H1 (cell line): Measurements from ENCODE around the gene ZNF586. TPM values are rescaled to one million over a fixed set of nuclear protein-coding genes. Genes with fewer than 3 reads are reported as not detected.
A peak's percentile ranks its signal among the peaks of the same experiment; 100 is the strongest.

Experiments
- CTCF ChIA-PET: fragments of 300-600 bp; sonication (Branson Sonifier 250); formaldehyde crosslinking; loops from one replicate; lab custom pipeline; 2021; ENCODE audit not compliant: partially characterized antibody; lab: Charles Lee
- POLR2A ChIA-PET: fragments of 300-600 bp; sonication (Branson Sonifier 250); formaldehyde crosslinking; loops from one replicate; lab custom pipeline; 2021; ENCODE audit warnings: inconsistent platforms; ENCODE audit not compliant: partially characterized antibody; lab: Charles Lee
- DNase-seq, 2 experiments: peaks; one replicate each; pipeline versions ENCODE4 v3.0.0 to v3.0.0-alpha.2; 2010 to 2022; ENCODE audit warnings: low spot score in 2 of 2, low read depth in 1 of 2, mixed read lengths in 1 of 2
- FAIRE-seq: peaks from 2 replicates; lab custom pipeline; 2011; peaks lifted over from hg19 to GRCh38; lab: Jason Lieb, UNC
- H2AFZ ChIP-seq: 2 replicates; pipeline ENCODE4 v1.8.1; 2012; ENCODE audit warnings: low read length, inconsistent platforms
- H2AK5ac ChIP-seq: 2 replicates; pipeline ENCODE4 v1.6.1; 2013; ENCODE audit warnings: low read depth, low read length
- H2BK120ac ChIP-seq: replicated peaks from 2 replicates; pipeline ENCODE3; 2013; ENCODE audit warnings: low read depth, low read length, inconsistent platforms
- H2BK12ac ChIP-seq: 2 replicates; pipeline ENCODE4 v1.6.1; 2013; ENCODE audit warnings: low read depth, low read length
- H2BK15ac ChIP-seq: 2 replicates; pipeline ENCODE4 v1.6.1; 2013; ENCODE audit warnings: low read length
- H2BK20ac ChIP-seq: 2 replicates; pipeline ENCODE4 v1.6.1; 2013; ENCODE audit warnings: low read length
- H2BK5ac ChIP-seq: 2 replicates; pipeline ENCODE4 v1.6.1; 2013; ENCODE audit warnings: low read depth, low read length
- H3K14ac ChIP-seq: 2 replicates; pipeline ENCODE4 v1.6.1; 2013; ENCODE audit warnings: inconsistent platforms; ENCODE audit not compliant: insufficient read length
- H3K18ac ChIP-seq: 2 replicates; pipeline ENCODE4 v1.6.1; 2013; ENCODE audit warnings: low read length; ENCODE audit errors: extremely low read depth
- H3K23ac ChIP-seq: 2 replicates; pipeline ENCODE4 v1.6.1; 2013; ENCODE audit warnings: inconsistent platforms; ENCODE audit not compliant: insufficient read length
- H3K23me2 ChIP-seq: 2 replicates; pipeline ENCODE4 v1.6.1; 2013; ENCODE audit warnings: low read depth, low read length
- H3K27ac ChIP-seq: 2 replicates; pipeline ENCODE4 v1.6.1; 2011; ENCODE audit warnings: low read depth, low read length, inconsistent platforms
- H3K27me3 ChIP-seq, 4 experiments: replicated peaks in 1 of 4; 1 replicate in 1 of 4; 2 replicates in 3 of 4; pipeline versions ENCODE4 v1.6.1 to v1.8.1; 2011 to 2013; ENCODE audit warnings: low read length in 3 of 4, mild to moderate bottlenecking in 3 of 4, inconsistent platforms in 2 of 4, mixed read lengths in 2 of 4, moderate library complexity in 1 of 4; ENCODE audit not compliant: control insufficient read depth in 3 of 4, insufficient read depth in 3 of 4; ENCODE audit errors: extremely low read depth in 1 of 4
- H3K36me3 ChIP-seq, 4 experiments: 2 replicates each; pipeline versions ENCODE4 v1.6.1 to v1.8.1; 2011 to 2013; ENCODE audit warnings: mild to moderate bottlenecking in 4 of 4, low read length in 3 of 4, moderate library complexity in 2 of 4, control low read depth in 1 of 4, inconsistent platforms in 1 of 4; ENCODE audit not compliant: insufficient read depth in 4 of 4, control insufficient read depth in 2 of 4
- H3K4ac ChIP-seq: replicated peaks from 2 replicates; pipeline ENCODE3; 2013; ENCODE audit warnings: low read length, low read depth, mixed read lengths, inconsistent platforms; ENCODE audit not compliant: insufficient read length
- H3K4me1 ChIP-seq, 4 experiments: replicated peaks in 1 of 4; 1 replicate in 1 of 4; 2 replicates in 3 of 4; pipeline versions ENCODE4 v1.6.1 to v1.8.1; 2011 to 2013; ENCODE audit warnings: low read length in 3 of 4, inconsistent platforms in 2 of 4, mixed read lengths in 1 of 4; ENCODE audit not compliant: insufficient read depth in 4 of 4, control insufficient read depth in 3 of 4
- H3K4me2 ChIP-seq, 2 experiments: 2 replicates each; pipeline versions ENCODE4 v1.6.1 to v1.8.1; 2011 to 2013; ENCODE audit warnings: low read depth in 2 of 2, low read length in 2 of 2, control low read depth in 1 of 2, inconsistent platforms in 1 of 2, mild to moderate bottlenecking in 1 of 2; ENCODE audit not compliant: insufficient read depth in 1 of 2
- H3K4me3 ChIP-seq, 4 experiments: fragments of 200-600, 300-600 bp in 1 of 4; sonication (generic), shearing (Covaris generic), sonication (Bioruptor Twin) in 1 of 4; 2 replicates each; pipeline versions ENCODE4 v1.5.1 to v1.8.1; 2011 to 2016; ENCODE audit warnings: low read length in 4 of 4, low read depth in 3 of 4, control low read depth in 2 of 4, inconsistent platforms in 2 of 4, mild to moderate bottlenecking in 2 of 4, mixed read lengths in 1 of 4, moderate library complexity in 1 of 4; ENCODE audit not compliant: insufficient read depth in 2 of 4; ENCODE audit errors: extremely low read depth in 1 of 4
- H3K56ac ChIP-seq: replicated peaks from 2 replicates; pipeline ENCODE3; 2013; ENCODE audit warnings: low read depth, mild to moderate bottlenecking, mixed read lengths, low read length, inconsistent platforms; ENCODE audit not compliant: insufficient read length
- H3K79me1 ChIP-seq: 2 replicates; pipeline ENCODE4 v1.6.1; 2013; ENCODE audit warnings: low read depth, low read length, control low read depth
- H3K79me2 ChIP-seq, 2 experiments: 2 replicates each; pipeline versions ENCODE4 v1.6.1 to v1.8.1; 2012 to 2013; ENCODE audit warnings: low read length in 2 of 2, mild to moderate bottlenecking in 2 of 2, inconsistent platforms in 1 of 2; ENCODE audit not compliant: insufficient read depth in 2 of 2, control insufficient read depth in 1 of 2
- H3K9ac ChIP-seq, 4 experiments: replicated peaks in 1 of 4; 1 replicate in 1 of 4; 2 replicates in 3 of 4; pipeline versions ENCODE4 v1.6.1 to v1.8.1; 2011 to 2013; ENCODE audit warnings: low read depth in 3 of 4, low read length in 3 of 4, control low read depth in 2 of 4, mild to moderate bottlenecking in 2 of 4, moderate library complexity in 2 of 4, inconsistent platforms in 1 of 4; ENCODE audit errors: extremely low read depth in 1 of 4
- H3K9me3 ChIP-seq, 2 experiments: 2 replicates each; pipeline versions ENCODE4 v1.6.1 to v1.8.1; 2012 to 2013; ENCODE audit warnings: mild to moderate bottlenecking in 2 of 2, moderate library complexity in 2 of 2, control low read depth in 1 of 2, inconsistent platforms in 1 of 2, low read depth in 1 of 2, low read length in 1 of 2, mixed read lengths in 1 of 2; ENCODE audit not compliant: insufficient read depth in 2 of 2
- H4K20me1 ChIP-seq, 2 experiments: replicated peaks in 1 of 2; 2 replicates each; pipeline versions ENCODE3 to v1.8.1; 2011 to 2013; ENCODE audit warnings: inconsistent platforms in 2 of 2, low read length in 2 of 2, mild to moderate bottlenecking in 1 of 2; ENCODE audit not compliant: insufficient read depth in 2 of 2, control insufficient read depth in 1 of 2
- H4K5ac ChIP-seq: 2 replicates; pipeline ENCODE4 v1.6.1; 2013; ENCODE audit warnings: low read length, low read depth, mixed read lengths, inconsistent platforms; ENCODE audit not compliant: insufficient read length
- H4K8ac ChIP-seq: 2 replicates; pipeline ENCODE4 v1.8.0; 2013; ENCODE audit warnings: mild to moderate bottlenecking, moderate library complexity, low read length, inconsistent platforms; ENCODE audit not compliant: insufficient read depth; ENCODE audit errors: extremely low read depth
- H4K91ac ChIP-seq: replicated peaks from 2 replicates; pipeline ENCODE3; 2013; ENCODE audit warnings: low read length, mixed read lengths, inconsistent platforms; ENCODE audit not compliant: insufficient read length
- CEBPB ChIP-seq: IDR thresholded peaks from 2 replicates; pipeline ENCODE4 v1.6.1; 2012; ENCODE audit warnings: low read depth, low read length
- CHD1 ChIP-seq: IDR thresholded peaks from 2 replicates; pipeline ENCODE4 v1.6.1; 2012; ENCODE audit warnings: low read depth, low read length, improper control_type of control experiment
- KDM5A ChIP-seq: fragments of 200-600 bp; IDR thresholded peaks from 2 replicates; pipeline ENCODE4 v1.7.1; 2012; ENCODE audit warnings: mild to moderate bottlenecking, low read length, inconsistent platforms, mixed read lengths
- RBBP5 ChIP-seq: IDR thresholded peaks from 2 replicates; pipeline ENCODE4 v1.7.1; 2012; ENCODE audit warnings: low read depth, mild to moderate bottlenecking, inconsistent platforms, low read length, moderate library complexity, borderline replicate concordance
- WGBS, 2 experiments: shearing (Covaris generic) in 1 of 2; methylation state at CpG; one replicate each; pipeline versions ENCODE4 v1.1.6 to v1.1.7; 2013 to 2015; ENCODE audit warnings: low lambda C conversion rate in 2 of 2, mixed read lengths in 2 of 2, inconsistent platforms in 1 of 2, low coverage in 1 of 2, missing lambda C conversion rate in 1 of 2; ENCODE audit not compliant: insufficient replicate concordance in 2 of 2, insufficient coverage in 1 of 2, insufficient read length in 1 of 2; ENCODE audit errors: extremely low coverage in 1 of 2, missing lambda C conversion rate in 1 of 2; 5-methylcytosine and 5-hydroxymethylcytosine counted together
- polyA plus RNA-seq, 7 experiments: library from polyadenylated mRNA; depleted of rRNA in 3 of 7; stranded (reverse) in 5 of 7; unstranded in 2 of 7; fragments of >200 nt in 5 of 7; fragments of 200-250 nt in 2 of 7; gene quantifications; 1 replicate in 5 of 7; 2 replicates in 1 of 7; 4 replicates in 1 of 7; pipeline versions ENCODE4 v1.2.1 to v1.2.3, GENCODE V29; 2011 to 2013; ENCODE audit warnings: missing spikeins in 2 of 7, mixed read lengths in 2 of 7
- total RNA-seq: library from RNA; stranded (reverse); fragmentation: NEBNext Ultra II Directional; extraction: Animal tissue kit (Norgen Biotek cat#: 25700); gene quantifications from 2 replicates; pipeline ENCODE4 v1.2.1, GENCODE V29; 2021
- TF ChIP-seq, protein P1 (sequence below), 3 experiments: IDR thresholded peaks; 1 replicate in 2 of 3; 2 replicates in 1 of 3; pipeline versions ENCODE4 v1.5.1 to v1.6.1; 2011; ENCODE audit warnings: low read length in 3 of 3, mild to moderate bottlenecking in 3 of 3, inconsistent platforms in 2 of 3, low read depth in 1 of 3, moderate library complexity in 1 of 3; ENCODE audit not compliant: insufficient read depth in 1 of 3; ENCODE audit errors: control extremely low read depth in 1 of 3

The ZNF586 gene
- total and polyA plus RNA-seq, 2 of the 8 experiments (the other 6 are each of a cell fraction or from before 2014, with no cell fraction given), result 8.1 to 15.5 TPM

DNA sequence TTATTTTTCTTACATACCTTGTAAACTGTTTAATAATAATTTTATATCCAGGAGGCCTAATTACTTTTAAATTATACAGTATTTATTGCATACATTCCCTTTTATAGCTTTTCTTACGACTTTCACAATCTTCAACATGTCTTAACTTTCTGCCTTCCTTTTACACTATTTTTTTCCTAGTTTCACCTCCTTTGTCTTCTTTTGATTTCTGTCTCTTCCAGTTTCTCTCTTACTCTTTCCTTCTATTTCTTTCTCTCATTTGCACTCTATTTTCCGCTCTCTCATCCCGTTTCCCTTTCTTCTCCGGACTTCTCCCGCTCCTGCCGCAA lies 33.8 kb downstream of the ZNF586 start:
- FAIRE-seq, result no peak
- Histone ChIP-seq H3K4me3 (peak overlapping the region; percentile 49 to 90 (median 74)), H2BK12ac (no peak overlapping the region; the same call in 1 of the 2 replicates), H4K8ac (no peak overlapping the region), H3K9ac (peak overlapping the region in 3 of 4 experiments; percentile 77 to 95 (median 83); a peak in 4 of 7 replicates), H3K56ac (no peak overlapping the region), H3K27me3 (no peaks in the 10 kb centered on the region), H3K14ac (no peak overlapping the region), H2BK15ac (no peak overlapping the region), H3K79me1 (no peaks in the 10 kb centered on the region), H4K5ac (peak overlapping the region; percentile 87), H3K4me2 (peak overlapping the region; percentile 69 to 99), H2BK5ac (peak overlapping the region; percentile 94), H3K23ac (no peak overlapping the region), H4K91ac (no peak overlapping the region), H3K27ac (peak overlapping the region; percentile 93; the same call in 1 of the 2 replicates), H3K79me2 (peaks cover 0 to 2% of the 10 kb centered on the region in 2 experiments; a peak in 1 of 4 replicates), H3K36me3 (peaks cover 0 to 12% (median 5%) of the 10 kb centered on the region in 4 experiments; a peak in 5 of 8 replicates), H4K20me1 (no peaks in the 10 kb centered on the region), H2BK120ac (no peak overlapping the region), H3K23me2 (peaks cover 10% of the 10 kb centered on the region; the same call in 1 of the 2 replicates), H3K18ac (no peak overlapping the region), H2AK5ac (no peak overlapping the region), H2BK20ac (no peak overlapping the region), H3K4ac (no peak overlapping the region), H3K4me1 (peaks cover 7 to 23% (median 15%) of the 10 kb centered on the region in 4 experiments), H3K9me3 (no peaks in the 10 kb centered on the region), H2AFZ (no peak overlapping the region)
- WGBS, 2 experiments, result 8% methylated on average over 6 of the region's 6 CpGs; no CpG with 5 or more reads in 1 of the 2 experiments
- DNase-seq, result no peak
- ChIA-PET CTCF (interaction anchor here (0.5 kb wide), 1 partner anchor 42 kb away, joined by 3 read pairs; no protein-coding TSS in a partner anchor), POLR2A (interaction anchor here (1.3 to 4.8 kb wide), 8 partner anchors 8 to 85 kb away, joined by 3 to 36 read pairs (median 6); partner anchors contain the start of gene ZNF552)
- TF ChIP-seq CEBPB (no peak), RBBP5 (no peak), CHD1 (0 out of 2 replicates have a peak, but pooled peaks have one; percentile 26), KDM5A (no peak)
- TF ChIP-seq, protein P1, sequence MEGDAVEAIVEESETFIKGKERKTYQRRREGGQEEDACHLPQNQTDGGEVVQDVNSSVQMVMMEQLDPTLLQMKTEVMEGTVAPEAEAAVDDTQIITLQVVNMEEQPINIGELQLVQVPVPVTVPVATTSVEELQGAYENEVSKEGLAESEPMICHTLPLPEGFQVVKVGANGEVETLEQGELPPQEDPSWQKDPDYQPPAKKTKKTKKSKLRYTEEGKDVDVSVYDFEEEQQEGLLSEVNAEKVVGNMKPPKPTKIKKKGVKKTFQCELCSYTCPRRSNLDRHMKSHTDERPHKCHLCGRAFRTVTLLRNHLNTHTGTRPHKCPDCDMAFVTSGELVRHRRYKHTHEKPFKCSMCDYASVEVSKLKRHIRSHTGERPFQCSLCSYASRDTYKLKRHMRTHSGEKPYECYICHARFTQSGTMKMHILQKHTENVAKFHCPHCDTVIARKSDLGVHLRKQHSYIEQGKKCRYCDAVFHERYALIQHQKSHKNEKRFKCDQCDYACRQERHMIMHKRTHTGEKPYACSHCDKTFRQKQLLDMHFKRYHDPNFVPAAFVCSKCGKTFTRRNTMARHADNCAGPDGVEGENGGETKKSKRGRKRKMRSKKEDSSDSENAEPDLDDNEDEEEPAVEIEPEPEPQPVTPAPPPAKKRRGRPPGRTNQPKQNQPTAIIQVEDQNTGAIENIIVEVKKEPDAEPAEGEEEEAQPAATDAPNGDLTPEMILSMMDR (IDR thresholded peaks at IDR 0.05; ENCODE audit: control extremely low read depth in 1 of 3, insufficient read depth in 1 of 3, low read depth in 1 of 3, low read length in 3 of 3), result no peak
